ENCODE measurements around the gene WDR47. TPM values are rescaled to one million over a fixed set of nuclear protein-coding genes. Genes with fewer than 3 reads are reported as not detected.

Gene WDR47
- 10 to 100 TPM; 16.2 to 18.7 TPM for total RNA-seq
- polyA plus RNA-seq (2013, experiment 1 of 2), result 6.9 TPM
- polyA plus RNA-seq (2013, experiment 2 of 2), result 7.8 TPM
- total RNA-seq, result 17.6 to 112 (median 27.3) reads per million in 172 experiments

DNA sequence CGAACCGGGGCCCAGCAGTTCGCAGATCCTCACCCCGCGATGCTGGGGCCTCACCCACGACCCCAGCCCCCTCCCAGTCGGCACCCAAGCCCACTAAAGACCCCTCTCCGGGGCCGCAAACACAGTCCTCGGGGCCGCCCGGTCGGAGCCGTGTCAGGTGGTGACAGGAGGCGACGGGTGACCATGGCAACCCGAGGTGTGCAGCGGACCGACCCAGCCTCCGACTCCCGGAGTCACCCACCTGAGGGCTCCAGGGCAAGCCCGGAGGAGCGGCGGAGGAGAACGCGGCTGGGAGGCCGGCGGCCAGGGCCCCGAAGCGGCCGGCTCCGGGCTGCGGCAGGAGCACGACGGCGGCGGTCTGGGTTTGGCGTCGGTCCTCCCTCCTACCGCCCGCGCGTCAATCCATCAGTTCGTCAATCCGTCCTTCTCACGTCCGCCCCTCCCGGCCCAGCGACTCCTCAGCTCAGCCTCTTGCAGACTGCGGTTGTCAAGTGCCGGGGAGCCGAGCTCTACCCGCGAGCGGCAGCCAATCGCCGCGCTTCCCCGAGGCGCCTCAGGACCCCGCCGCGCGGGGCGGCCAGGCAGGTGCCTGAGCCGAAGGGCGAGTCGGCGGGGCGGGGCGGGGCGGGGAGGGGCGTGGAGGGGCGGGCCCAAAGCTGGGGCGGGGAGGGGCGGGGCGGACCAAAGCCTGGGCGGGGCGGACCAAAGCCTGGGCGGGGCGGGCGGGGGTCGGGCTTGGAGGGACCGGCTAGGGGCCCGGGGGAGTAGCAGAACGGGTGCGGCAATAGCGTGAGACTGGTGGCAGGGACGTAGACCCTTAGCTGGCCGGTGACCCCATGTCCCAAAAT, at the start of gene WDR47:
TSS of gene WDR47 (minus strand) at position 482 of the 848 bp plus-strand sequence. CDS start 18,590 bp downstream, outside the sequence.
- Histone ChIP-seq H3K27ac (ENCODE audit: low read depth in 1 of 2, low read length in 2 of 2) (peak within 1 kb of the TSS; percentile 69 to 79), H3K4me3 (ENCODE audit: low read length) (peak within 1 kb of the TSS; percentile 99), H3K27me3 (ENCODE audit: control insufficient read depth in 1 of 2, insufficient read depth in 2 of 2, low read length in 2 of 2) (no peaks in the 10 kb centered on the region), H3K4me1 (ENCODE audit: insufficient read depth, low read length) (peaks cover 14% of the 10 kb centered on the region), H3K36me3 (ENCODE audit: insufficient read depth, low read length) (no peaks in the 10 kb centered on the region), H3K9me3 (ENCODE audit: control insufficient read depth in 1 of 2, insufficient read depth in 1 of 2, low read length in 2 of 2) (no peaks in the 10 kb centered on the region)
- POLR2A ChIA-PET, result interaction anchor here (0.6 to 2.1 kb wide), 17 partner anchors 9 to 1297 kb away, joined by 3 to 68 read pairs (median 8); partner anchors contain the start of genes AHCYL1, CLCC1, GSTM1 and HENMT1
- peaks cover 22% of the 10 kb centered on the region for H3K4me1 Mint-ChIP-seq (ENCODE audit: low read depth)
- ATAC-seq (ENCODE audit: poor library complexity) (peak; percentile 97), DNase-seq (peak; percentile 91 to 99 (median 95))
- TF ChIP-seq, protein P1, sequence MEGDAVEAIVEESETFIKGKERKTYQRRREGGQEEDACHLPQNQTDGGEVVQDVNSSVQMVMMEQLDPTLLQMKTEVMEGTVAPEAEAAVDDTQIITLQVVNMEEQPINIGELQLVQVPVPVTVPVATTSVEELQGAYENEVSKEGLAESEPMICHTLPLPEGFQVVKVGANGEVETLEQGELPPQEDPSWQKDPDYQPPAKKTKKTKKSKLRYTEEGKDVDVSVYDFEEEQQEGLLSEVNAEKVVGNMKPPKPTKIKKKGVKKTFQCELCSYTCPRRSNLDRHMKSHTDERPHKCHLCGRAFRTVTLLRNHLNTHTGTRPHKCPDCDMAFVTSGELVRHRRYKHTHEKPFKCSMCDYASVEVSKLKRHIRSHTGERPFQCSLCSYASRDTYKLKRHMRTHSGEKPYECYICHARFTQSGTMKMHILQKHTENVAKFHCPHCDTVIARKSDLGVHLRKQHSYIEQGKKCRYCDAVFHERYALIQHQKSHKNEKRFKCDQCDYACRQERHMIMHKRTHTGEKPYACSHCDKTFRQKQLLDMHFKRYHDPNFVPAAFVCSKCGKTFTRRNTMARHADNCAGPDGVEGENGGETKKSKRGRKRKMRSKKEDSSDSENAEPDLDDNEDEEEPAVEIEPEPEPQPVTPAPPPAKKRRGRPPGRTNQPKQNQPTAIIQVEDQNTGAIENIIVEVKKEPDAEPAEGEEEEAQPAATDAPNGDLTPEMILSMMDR (IDR thresholded peaks at IDR 0.05), result no peak
- CTCF ChIA-PET, result interaction anchor here (1.5 to 1.9 kb wide), 2 partner anchors 58 to 71 kb away, joined by 12 to 13 read pairs; a partner anchor contains a TSS
- H3K9me3 Mint-ChIP-seq, result no peaks in the 10 kb centered on the region
- H3K4me3 Mint-ChIP-seq, result peak within 1 kb of the TSS; percentile 97
- no peaks in the 10 kb centered on the region for H3K27me3 Mint-ChIP-seq
- intact Hi-C loops (cut with DNase I, micrococcal nuclease), result loop anchor here (2.0 to 5.0 kb wide), 10 partner anchors 35 to 385 kb away; partner anchors contain the start of genes CLCC1 (in 2 of the 2), TMEM167B (in 2 of the 2), ELAPOR1 (in 1 of the 2) and PSMA5 (in 1 of the 2)
- peaks cover 5% of the 10 kb centered on the region for H3K36me3 Mint-ChIP-seq (ENCODE audit: low read depth)
- H3K27ac Mint-ChIP-seq, result peak within 1 kb of the TSS; percentile 91

- ChIA-PET POLR2A (interaction anchor here (0.6 to 4.6 kb wide), 18 partner anchors 9 to 430 kb away, joined by 3 to 112 read pairs (median 6); partner anchors contain the start of genes ATXN7L2, ELAPOR1, HENMT1 and PRPF38B), CTCF (interaction anchor here (2.3 to 4.2 kb wide), 3 partner anchors 9 to 22 kb away, joined by 6 to 32 read pairs (median 26); partner anchors contain the start of genes ELAPOR1 and TAF13)
- Mint-ChIP-seq H3K9me3 (no peaks in the 10 kb centered on the region), H3K4me1 (ENCODE audit: low read depth) (peaks cover 44% of the 10 kb centered on the region), H3K27ac (peak overlapping the region; percentile 94), H3K4me3 (peak overlapping the region; percentile 97), H3K36me3 (ENCODE audit: low read depth) (peaks cover 54% of the 10 kb centered on the region), H3K27me3 (no peaks in the 10 kb centered on the region)
- Histone ChIP-seq H3K4me1 (ENCODE audit: insufficient read depth, low read length) (peaks cover 27% of the 10 kb centered on the region), H3K36me3 (ENCODE audit: insufficient read depth, low read length) (peaks cover 28% of the 10 kb centered on the region), H3K4me3 (ENCODE audit: low read length) (peak overlapping the region; percentile 98), H3K9me3 (ENCODE audit: control insufficient read depth in 1 of 2, insufficient read depth in 1 of 2, low read length in 2 of 2) (peaks cover 0 to 14% of the 10 kb centered on the region in 2 experiments), H3K27me3 (ENCODE audit: control insufficient read depth in 1 of 2, insufficient read depth in 2 of 2, low read length in 2 of 2) (no peaks in the 10 kb centered on the region), H3K27ac (ENCODE audit: low read depth in 1 of 2, low read length in 2 of 2) (peak overlapping the region; percentile 84 to 98)
- TF ChIP-seq, protein P1 (IDR thresholded peaks at IDR 0.05), result no peak
- intact Hi-C loops (cut with DNase I, micrococcal nuclease), result loop anchor here (2.0 to 5.0 kb wide), 5 partner anchors 14 to 336 kb away; partner anchors contain the start of genes TAF13 (in 2 of the 2), WDR47 (in 2 of the 2), CLCC1 (in 1 of the 2) and PSMA5 (in 1 of the 2)
- peak in 1 of 14 experiments; percentile 23 for DNase-seq
- ATAC-seq (ENCODE audit: poor library complexity), result no peak
These were observed 49.4 kb upstream of the WDR47 start for GRCh38 chr1:109091078-109091838.

Data from CD4-positive, alpha-beta T cell (primary cell).